HG02678 (cell line): ENCODE data around the gene RTP3.

Experiments
- ATAC-seq: cut with Tn5 transposase; IDR thresholded peaks from one replicate; pipeline ENCODE4 v1.9.1; 2021; ENCODE audit warnings: mild to moderate bottlenecking, moderate library complexity; ENCODE audit not compliant: unreplicated experiment

RTP3 gene

DNA sequence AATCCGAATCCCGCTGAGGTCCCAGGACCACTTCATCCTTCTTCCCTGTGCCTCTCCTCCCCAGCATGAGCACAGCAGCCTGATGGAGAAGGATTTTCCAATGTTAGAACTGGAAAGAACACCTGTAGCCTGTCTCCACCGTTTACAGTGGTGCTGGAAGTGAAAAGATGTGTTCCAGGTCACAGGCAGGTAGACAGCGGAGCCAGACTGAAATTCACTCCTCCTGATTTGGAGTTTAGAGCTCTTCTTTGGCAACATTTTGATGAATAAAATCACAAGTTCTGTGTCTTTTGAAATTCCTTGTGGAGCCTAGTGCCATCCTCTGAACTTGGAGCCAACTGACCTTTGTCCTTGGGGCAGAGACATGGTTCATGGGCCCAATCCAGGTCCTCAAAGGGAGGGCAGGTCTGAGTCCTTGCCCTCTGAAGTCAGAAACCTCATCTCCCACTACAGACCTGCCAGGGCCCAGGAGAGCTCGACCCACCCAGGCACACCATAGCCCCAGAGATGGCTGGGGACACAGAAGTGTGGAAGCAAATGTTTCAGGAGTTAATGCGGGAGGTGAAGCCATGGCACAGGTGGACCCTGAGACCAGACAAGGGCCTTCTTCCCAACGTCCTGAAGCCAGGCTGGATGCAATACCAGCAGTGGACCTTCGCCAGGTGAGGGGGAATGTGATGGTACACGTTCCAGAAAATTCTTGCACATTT is at the start of gene RTP3:
Gene RTP3, plus strand, starts transcription at position 421 of the 710 bp plus-strand sequence. Its CDS starts 87 bp downstream, at position 508.
- no peak for ATAC-seq

GRCh38 chr3:46448721-46449120 is 49.1 kb upstream of the RTP3 start:
- no peak for ATAC-seq

GRCh38 chr3:46449755-46450552 is 47.8 kb upstream of the RTP3 start:
- ATAC-seq = no peak

GRCh38 chr3:46453526-46454208 is 44.1 kb upstream of the RTP3 start:
- ATAC-seq = no peak

GRCh38 chr3:46454209-46454595 is 43.6 kb upstream of the RTP3 start:
- no peak for ATAC-seq

DNA sequence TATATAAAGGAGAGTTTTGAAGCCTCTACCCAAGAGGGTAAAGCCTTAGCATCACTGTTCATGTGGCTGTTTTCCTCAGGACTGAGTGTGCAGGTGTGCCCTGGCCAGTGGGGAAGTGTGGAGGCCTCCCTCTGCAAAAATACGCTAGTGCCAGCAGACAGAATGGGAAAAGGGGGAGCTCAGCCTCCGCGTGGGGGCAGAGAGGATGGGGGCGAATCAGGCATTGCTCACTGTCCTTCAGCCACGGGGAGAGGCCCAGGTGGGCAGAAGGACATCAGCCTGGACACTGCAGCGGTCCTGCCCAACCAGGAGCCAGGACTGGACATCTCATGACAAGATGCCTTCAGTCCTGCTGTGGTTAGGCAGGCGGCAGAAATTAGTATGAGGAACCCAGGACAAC is 43.2 kb upstream of the RTP3 start:
- ATAC-seq = no peak

GRCh38 chr3:46455231-46456115 is 42.3 kb upstream of the RTP3 start:
- ATAC-seq = no peak

DNA sequence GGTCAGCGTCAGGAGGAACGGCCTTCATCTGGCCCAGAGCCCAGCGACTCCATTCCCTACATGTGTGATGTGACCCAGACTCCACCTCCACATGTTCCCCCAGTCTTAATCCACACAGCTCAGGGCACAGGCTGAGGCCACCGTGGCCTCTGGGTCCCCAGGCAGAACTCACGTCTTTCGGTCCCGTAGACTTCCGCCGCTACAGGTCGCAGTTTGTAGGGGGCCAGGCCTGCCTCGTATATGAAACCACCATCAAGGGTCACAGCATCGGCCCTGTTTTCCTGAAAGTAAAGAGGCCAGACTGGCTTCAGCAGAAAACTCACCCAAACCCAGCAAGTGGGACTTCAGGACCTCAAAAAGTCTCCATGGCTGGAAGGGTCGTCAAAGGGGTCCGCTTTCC is 41.7 kb upstream of the RTP3 start:
- no peak for ATAC-seq

- ATAC-seq = no peak
Measured at GRCh38 chr3:46460051-46460450, 37.7 kb upstream of the RTP3 start.

DNA sequence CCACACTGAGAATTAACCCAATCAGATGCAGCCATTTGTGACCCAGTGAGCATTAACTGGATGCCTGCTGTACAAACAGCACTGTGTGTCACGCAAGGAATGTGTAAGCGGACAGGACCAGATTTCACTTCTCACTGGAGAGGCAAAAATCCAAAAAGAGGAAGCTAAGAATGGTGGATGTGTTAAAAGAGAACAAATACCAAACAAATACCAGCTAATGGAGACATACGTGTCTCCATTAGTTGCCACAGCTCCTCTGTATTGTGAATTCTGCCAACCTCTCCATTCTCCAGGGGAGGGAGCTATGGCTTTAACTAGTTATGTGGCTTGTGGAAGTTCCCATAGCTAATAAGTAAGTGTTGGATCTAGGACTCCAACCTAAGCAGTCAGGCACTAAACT is 35.7 kb upstream of the RTP3 start:
- no peak for ATAC-seq

GRCh38 chr3:46462511-46462910 is 35.3 kb upstream of the RTP3 start:
- no peak for ATAC-seq

DNA sequence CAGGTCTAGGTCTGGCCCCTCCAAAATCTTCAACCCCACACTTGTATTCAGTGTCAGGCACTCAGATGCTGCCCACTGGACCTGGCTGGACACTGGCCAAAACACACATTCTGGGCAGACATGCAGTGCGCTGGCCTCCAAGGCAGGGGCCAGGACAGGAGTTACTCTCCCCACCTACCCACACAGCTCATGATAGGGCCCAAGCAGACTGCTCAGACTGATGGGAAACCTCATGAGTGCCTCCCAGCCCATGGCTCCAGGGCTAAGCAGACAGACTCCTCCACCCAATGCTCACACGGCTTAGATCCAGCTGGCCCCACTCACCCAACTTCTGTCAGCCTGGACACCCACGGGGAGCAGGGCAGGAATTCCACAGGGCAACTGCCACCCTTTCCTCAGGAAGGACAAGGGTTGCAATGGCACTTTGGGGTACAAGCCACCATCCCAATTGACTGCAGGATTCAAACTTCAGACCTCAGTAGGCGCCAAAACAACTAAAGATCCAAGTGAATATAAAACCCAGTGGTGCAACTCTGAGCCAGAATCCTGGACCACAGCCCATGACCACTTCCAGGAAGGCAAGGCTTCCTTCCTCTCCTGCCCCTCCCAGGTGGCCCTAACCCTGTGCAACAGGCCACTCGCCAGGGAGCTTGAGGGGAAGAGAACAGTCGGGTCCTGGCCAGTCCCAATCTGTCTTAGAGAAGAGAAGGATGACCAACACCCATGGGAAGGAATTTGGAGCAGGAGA is 34.5 kb upstream of the RTP3 start:
- ATAC-seq = no peak

GRCh38 chr3:46463868-46464241 is 33.9 kb upstream of the RTP3 start:
- ATAC-seq = no peak

DNA sequence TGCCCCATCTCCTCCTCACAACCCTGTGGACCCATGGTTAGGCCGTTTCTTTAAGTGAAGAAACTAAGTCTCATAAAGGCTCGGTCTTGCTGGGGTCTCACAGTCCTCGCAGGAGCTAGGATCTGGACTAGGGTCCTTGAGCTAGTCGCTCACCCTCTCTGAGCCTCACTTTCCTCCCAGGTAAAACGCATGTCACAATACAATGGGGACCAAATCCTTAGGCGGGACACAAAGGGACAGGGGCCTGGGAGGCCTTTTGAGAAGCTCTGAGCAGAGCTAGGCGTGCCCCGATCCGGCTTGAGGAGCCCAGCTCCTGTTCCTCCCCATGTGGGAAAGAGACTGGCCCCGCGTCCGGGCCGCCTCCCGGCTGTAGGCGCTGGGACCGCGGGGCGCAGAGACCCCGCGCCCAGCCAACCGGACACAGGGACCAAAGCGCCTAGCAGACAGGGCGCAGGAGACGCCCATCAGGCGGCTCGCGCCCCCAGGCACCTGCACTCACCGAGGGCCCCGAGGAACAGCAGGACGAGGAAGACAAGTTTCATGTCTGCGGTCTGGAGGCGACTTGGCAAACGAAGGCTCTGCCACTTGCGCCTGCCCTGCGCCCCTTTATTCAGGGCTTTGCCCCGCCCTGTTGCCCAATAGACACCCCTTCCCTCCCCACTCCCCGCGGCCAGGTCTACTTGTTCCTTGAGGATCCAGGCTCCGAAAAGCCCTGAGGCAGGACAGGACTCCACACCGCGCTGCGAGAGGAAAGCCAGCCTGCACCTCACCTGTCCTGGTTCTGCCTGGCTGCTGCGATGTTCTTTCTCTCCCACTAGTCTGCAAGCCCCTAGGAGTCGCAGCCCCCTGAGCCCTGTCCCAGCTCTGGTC is 33.2 kb upstream of the RTP3 start, which contains the start of gene LTF:
Gene LTF, minus strand, starts transcription at position 580 of the 870 bp plus-strand sequence. Its CDS starts 38 bp downstream, at position 542.
- no peak for ATAC-seq

DNA sequence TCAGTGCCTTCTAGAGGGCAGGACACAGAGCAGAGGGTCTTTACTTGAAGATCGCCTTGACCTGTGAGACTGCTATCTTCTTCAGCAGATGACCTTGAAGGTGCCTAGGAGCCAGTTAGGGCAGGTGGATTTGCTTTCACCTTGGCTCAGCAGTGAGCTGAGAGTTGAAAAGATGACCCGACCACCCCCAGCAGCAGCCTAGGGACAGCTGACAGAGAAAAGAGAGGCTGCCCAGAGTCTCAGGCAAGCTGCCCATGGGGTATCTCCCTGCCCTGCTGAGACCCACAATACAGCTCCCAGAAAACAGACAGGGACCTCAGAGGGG is 32.6 kb upstream of the RTP3 start:
- no peak for ATAC-seq

- no peak for ATAC-seq
Measured at GRCh38 chr3:46466273-46466672, 31.5 kb upstream of the RTP3 start.

GRCh38 chr3:46466871-46467403 is 30.8 kb upstream of the RTP3 start:
- no peak for ATAC-seq

- no peak for ATAC-seq
Measured at GRCh38 chr3:46467562-46467961, 30.2 kb upstream of the RTP3 start.
